Ovary (tissue), 3 donors: ENCODE data around the gene SPAAR.
"Not testable (repeated sequence)": the region's sequence is repeated elsewhere in the genome, so short reads cannot be mapped to it uniquely, and the experiment has no call there.

Source experiments
- EP300 ChIP-seq: sonication (generic); formaldehyde crosslinking; IDR thresholded peaks from one replicate; pipeline ENCODE4 v1.6.1; 2017; ENCODE audit warnings: antibody characterized with exemption
- TF ChIP-seq, protein P1 (sequence below), 3 donors: fragments of 450-650 bp in 2 of 3; fragments of 200-600 bp in 1 of 3; IDR thresholded peaks; one replicate each; pipeline versions ENCODE4 v1.5.1 to v1.8.0; 2016 to 2022; ENCODE audit warnings: antibody characterized with exemption in 3 of 3, mild to moderate bottlenecking in 1 of 3
- donor health status: DM: no; HTN: no; CAD: no.

DNA sequence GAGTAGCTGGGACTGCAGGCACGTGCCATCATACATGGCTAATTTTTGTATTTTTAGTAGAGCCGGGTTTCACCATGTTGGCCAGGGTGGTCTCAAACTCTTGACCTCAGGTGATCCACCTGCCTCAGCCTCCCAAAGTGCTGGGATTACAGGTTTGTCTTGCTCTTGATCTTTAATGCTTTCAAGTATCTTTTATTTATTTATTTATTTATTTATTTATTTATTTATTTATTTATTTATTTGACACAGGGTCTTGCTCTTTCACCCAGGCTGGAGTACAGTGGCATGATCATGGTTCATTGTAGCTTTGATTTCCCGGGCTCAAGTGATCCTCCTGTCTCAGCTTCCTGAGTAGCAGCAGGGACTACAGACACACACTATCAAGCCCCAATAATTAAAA is 24.4 kb upstream of the SPAAR start:
- TF ChIP-seq, protein P1, sequence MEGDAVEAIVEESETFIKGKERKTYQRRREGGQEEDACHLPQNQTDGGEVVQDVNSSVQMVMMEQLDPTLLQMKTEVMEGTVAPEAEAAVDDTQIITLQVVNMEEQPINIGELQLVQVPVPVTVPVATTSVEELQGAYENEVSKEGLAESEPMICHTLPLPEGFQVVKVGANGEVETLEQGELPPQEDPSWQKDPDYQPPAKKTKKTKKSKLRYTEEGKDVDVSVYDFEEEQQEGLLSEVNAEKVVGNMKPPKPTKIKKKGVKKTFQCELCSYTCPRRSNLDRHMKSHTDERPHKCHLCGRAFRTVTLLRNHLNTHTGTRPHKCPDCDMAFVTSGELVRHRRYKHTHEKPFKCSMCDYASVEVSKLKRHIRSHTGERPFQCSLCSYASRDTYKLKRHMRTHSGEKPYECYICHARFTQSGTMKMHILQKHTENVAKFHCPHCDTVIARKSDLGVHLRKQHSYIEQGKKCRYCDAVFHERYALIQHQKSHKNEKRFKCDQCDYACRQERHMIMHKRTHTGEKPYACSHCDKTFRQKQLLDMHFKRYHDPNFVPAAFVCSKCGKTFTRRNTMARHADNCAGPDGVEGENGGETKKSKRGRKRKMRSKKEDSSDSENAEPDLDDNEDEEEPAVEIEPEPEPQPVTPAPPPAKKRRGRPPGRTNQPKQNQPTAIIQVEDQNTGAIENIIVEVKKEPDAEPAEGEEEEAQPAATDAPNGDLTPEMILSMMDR (IDR thresholded peaks at IDR 0.05) = not testable (repeated sequence)
- TF ChIP-seq EP300 = not testable (repeated sequence)
